Colon (tissue), 2 donors: Measurements from ENCODE around the gene FBP2.
"Not testable (repeated sequence)": the region's sequence is repeated elsewhere in the genome, so short reads cannot be mapped to it uniquely, and the experiment has no call there.

ENCODE experiments used
- FAIRE-seq: peaks from 2 replicates; lab custom pipeline; 2012; peaks lifted over from hg19 to GRCh38; lab: Jason Lieb, UNC
- donor health status: control.
- donor health status: control.

FBP2 gene

GRCh38 chr9:94563548-94563947, 30.1 kb downstream of the FBP2 start:
- FAIRE-seq = no peak

- no peak for FAIRE-seq
Observed at GRCh38 chr9:94560237-94560636, 33.4 kb downstream of the FBP2 start.

GRCh38 chr9:94557376-94557775, 36.2 kb downstream of the FBP2 start:
- no peak for FAIRE-seq

DNA sequence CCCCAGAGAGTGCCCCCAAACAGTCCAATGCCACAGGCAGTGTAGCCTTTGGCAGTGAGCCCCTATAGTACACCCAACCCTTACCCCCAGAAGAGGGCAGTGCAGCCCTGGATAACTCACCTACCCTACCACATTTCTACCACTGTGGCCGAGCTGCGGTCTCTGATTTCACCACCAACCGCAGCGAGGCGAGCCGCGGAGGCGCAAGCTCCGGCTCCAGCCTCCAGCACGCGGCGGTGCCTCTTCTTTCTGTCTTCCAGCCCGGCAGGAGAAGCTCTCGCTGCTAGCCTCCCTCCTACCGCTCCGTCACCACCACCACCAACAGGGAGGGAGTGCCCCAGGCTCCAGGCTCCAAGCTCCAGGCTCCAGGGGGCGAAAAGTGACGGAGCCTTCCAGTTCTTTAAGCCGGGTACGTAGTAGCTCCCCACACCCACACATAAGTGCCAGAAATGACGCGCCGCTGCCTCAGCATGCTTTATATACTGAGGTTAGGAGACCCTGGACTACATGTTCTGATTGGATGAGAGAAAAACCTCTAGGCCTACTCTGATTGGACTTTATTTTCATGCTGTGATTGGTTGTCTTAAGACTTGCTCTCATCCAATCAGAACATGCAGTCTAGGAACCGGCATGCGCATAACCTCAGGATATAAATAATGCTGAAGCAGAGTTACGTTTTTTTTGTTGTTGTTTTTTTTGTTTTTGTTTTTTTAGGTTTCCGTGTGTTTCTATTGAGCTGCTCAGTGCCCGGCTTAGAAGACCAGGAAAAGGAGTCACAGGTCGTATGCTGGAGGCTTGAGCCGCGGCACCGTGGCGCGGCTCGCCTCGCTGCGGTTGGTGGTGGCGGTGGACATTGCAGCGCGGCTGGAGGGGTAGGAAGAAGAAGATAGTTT, 38.9 kb downstream of the FBP2 start, which contains the start of gene PCAT7:
TSS of gene PCAT7 (plus strand) at position 645 of the 893 bp plus-strand sequence.
- FAIRE-seq = no peak

- FAIRE-seq = no peak
Observed at GRCh38 chr9:94554078-94554438, 39.6 kb downstream of the FBP2 start.

DNA sequence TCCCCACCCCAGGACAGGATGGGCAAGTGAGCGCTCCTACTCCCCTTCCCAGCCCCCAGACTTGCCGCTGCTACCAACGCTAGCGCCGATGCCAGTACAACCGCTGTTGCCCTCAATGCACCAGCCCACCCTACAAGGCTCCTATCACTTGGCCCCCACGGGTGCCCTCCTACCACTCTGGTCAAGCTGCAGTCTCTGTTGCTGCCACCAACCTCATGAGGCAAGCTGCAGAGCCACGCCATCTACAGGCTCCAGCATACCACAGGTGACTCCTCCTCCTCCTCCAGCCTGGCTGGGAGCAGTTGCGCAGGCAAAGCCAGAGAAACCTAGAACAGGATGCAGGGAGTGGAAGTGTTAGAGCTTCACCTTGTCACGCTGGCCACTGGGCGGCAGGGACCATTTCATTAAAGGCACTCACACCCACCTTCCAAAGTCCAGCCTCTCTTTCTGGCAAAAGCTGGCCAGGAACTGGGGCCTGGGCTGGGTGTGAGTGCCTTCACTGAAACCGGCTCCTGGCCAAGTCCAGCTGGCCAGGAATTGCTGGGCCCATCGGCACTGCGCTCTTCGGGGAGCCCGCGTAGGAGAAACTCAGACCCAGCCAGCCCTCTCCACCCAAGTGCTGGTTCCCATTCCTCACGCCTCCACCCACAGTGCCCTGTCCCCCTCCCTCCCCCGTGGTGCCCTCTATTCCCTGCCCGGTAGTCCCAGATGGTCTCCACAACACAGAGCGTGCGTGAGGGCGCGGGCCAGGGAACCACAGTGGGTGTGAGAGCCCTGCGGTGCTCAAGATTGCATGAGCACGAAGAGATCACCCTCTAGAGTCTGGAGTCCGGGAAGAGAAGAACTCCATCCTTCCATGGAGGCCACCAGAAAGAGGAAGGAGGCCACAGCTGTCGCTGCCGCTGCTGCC, 40.3 kb downstream of the FBP2 start:
- FAIRE-seq = no peak

DNA sequence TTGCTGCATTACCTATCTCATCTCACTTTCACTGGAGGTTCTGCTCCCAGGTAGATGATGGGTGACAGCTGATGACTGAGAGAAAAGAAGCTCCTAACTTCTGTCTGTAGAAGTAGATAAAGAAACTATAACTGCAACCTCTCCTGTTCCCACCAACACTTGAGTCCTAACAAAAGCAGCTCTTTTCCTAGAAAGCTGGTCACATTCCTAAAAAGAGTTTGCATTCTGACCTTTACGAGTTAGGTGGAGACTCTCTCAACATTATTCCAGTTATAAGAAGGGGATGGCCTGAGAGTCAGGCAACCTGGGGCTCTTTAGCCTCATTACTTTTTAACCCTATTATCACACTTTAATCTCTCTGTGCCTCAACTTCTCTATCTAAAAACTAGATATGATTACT, 47.7 kb downstream of the FBP2 start:
- no peak for FAIRE-seq

DNA sequence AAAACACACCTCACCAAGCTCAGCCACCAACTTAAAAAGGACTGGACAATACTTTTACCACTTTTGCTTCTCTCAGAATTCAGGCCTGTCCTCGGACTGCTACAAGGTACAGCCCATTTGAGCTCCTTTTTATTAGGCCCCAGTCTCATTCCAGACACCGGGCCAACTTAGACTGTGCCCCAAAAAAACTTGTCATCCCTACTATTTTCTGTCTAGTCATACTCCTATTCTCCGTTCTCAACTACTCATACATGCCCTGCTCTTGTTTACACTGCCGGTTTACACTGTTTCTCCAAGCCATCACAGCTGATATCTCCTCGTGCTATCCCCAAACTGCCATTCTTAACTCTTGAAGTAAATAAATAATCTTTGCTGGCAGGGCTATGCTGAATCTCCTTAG, 49.3 kb downstream of the FBP2 start:
- FAIRE-seq = not testable (repeated sequence)

GRCh38 chr9:94538908-94539307, 54.7 kb downstream of the FBP2 start:
- FAIRE-seq = no peak

DNA sequence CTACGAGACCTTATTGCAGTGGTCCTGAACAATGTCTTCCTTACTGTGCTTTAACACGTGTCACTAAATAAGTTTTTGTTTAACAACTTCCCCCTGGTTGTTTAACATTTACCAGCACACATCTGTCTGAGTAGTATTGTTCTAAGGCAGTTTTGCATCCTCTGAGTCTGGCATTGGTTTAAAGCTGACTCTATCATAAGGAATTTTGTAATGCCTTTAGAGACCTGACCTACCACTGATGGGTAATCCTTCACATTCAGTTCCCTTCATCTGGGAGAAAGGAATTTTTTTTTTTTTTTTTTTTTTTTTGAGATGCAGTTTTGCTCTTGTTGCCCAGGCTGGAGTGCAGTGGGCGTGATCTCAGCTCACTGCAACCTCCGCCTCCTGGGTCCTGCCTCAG, 58.7 kb downstream of the FBP2 start:
- FAIRE-seq = no peak

GRCh38 chr9:94533601-94534000, 60.0 kb downstream of the FBP2 start:
- no peak for FAIRE-seq

GRCh38 chr9:94533155-94533554, 60.5 kb downstream of the FBP2 start:
- FAIRE-seq = no peak

- peak; percentile 24 for FAIRE-seq
Observed at GRCh38 chr9:94528886-94529285, 64.7 kb downstream of the FBP2 start.

- no peak for FAIRE-seq
Observed at GRCh38 chr9:94526951-94527350, 66.7 kb downstream of the FBP2 start.

DNA sequence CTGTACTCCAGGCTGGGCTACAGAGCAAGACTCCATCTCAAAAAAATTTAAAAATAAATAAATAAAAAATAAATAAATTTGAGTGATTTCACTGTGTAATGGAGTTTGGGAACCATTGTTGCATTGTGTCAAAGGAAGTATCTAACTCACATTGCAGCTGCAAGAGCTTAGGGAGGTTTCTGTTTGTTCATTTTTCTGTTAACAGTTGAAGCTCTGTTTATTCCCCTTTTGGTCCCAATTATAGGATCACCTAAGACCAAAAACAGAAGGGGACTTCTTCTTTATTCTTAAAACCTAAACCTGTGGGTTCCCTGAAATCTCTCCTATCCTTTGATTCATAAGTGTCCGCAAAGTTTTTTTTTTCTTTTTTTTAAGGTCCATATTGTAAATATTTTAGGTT, 67.4 kb downstream of the FBP2 start:
- no peak for FAIRE-seq

GRCh38 chr9:94525396-94526035, 68.1 kb downstream of the FBP2 start:
- no peak for FAIRE-seq

GRCh38 chr9:94517254-94517653, 76.4 kb downstream of the FBP2 start:
- FAIRE-seq = no peak

DNA sequence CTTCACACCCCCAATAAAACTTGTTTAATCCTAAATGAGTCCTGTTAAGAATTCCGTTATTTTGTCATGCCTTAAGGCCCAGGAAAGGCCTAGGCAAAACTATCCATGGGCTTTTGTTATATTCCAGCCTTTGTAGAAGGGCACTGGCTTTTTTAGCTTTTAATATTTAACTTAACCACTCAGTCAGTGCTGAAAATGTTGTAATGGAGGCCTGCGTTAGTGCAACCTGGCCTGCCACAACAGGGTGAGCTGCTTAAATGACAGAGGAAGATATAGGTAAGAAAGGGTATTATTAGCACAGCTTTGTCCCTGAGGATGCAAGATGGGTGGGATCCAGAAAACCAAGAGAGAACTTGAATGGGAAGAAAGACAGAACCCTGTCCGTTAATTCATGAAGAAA, 78.9 kb downstream of the FBP2 start:
- FAIRE-seq = no peak

GRCh38 chr9:94511955-94512265, 81.7 kb downstream of the FBP2 start:
- no peak for FAIRE-seq

DNA sequence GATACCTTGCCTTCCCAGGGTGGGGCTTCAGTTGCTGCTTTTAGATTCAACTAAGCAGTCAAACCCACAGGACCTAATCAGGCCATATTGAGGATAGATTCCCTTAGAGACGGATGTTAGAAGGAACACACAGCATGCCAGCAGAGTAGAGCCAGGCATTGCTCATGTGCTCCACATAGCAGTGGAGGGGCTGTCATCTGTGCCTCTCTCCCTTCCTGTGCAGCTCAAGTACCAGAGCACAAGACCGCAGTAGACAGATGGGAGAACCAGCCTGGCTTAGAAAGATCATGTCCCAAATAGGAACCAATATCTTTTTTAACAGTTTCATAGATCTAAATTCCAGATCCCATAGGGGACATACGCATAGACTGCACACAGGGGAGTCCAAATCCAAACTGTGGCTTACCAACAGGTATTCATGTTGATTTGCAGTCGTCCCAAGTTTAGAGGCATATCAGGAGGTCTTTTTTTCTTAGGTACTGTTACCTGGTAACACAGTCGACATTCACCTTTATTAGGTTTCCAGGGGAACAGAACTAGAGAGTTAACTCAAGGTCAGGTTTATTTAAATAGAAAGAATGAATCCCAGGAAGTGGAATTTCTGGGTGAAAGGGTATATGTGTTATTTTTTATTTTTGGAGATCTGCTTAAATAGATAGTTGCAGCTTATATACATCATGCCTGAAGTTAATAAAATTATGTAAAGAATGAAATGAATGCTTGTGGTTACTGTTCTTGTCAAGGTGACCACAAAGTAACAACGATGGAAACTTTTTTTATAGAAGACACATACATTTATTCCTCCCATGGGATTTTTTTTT, 82.3 kb downstream of the FBP2 start:
- FAIRE-seq = no peak
